WTC11 (cell line): Measurements from ENCODE around the gene CBX2. TPM values are rescaled to one million over a fixed set of nuclear protein-coding genes. Genes with fewer than 3 reads are reported as not detected.

Experiments
- ATAC-seq: fragments of 200-7000 bp; cut with Tn5 transposase; 2 replicates; pipeline ENCODE4 v1.10.0; 2021; ENCODE audit warnings: mild to moderate bottlenecking, moderate library complexity
- CTCF ChIA-PET: fragments of 300-600 bp; sonication (Branson Sonifier 250); formaldehyde crosslinking; loops from one replicate; lab custom pipeline; 2021; ENCODE audit warnings: antibody characterized with exemption; lab: Charles Lee
- POLR2A ChIA-PET: fragments of 350-600 bp; sonication (Branson Sonifier 250); formaldehyde crosslinking; loops from one replicate; lab custom pipeline; 2021; ENCODE audit warnings: antibody characterized with exemption; lab: Charles Lee
- DNase-seq: peaks from one replicate; pipeline ENCODE4 v3.0.0; 2021; ENCODE audit warnings: low spot score
- H3K27ac Mint-ChIP-seq: 2 replicates; pipeline ENCODE4 v1.8.0; 2021; ENCODE audit warnings: mixed read lengths
- H3K27me3 Mint-ChIP-seq: 2 replicates; pipeline ENCODE4 v1.8.0; 2021; ENCODE audit warnings: low read depth, mild to moderate bottlenecking, moderate library complexity, mixed read lengths
- H3K36me3 Mint-ChIP-seq: 2 replicates; pipeline ENCODE4 v1.8.0; 2021; ENCODE audit warnings: mixed read lengths
- H3K4me1 Mint-ChIP-seq: 2 replicates; pipeline ENCODE4 v1.8.0; 2022; ENCODE audit warnings: mixed read lengths
- H3K4me3 Mint-ChIP-seq: 2 replicates; pipeline ENCODE4 v1.8.0; 2021; ENCODE audit warnings: mild to moderate bottlenecking, moderate library complexity, mixed read lengths
- H3K9me3 Mint-ChIP-seq: 2 replicates; pipeline ENCODE4 v1.8.0; 2021; ENCODE audit warnings: mixed read lengths
- ATF3 ChIP-seq: sonication (generic); formaldehyde crosslinking; conservative IDR thresholded peaks from 2 replicates; pipeline ENCODE4 v1.8.1; 2022; ENCODE audit warnings: mild to moderate bottlenecking, missing genetic modification reagents
- CDX4 ChIP-seq: fragments of 250-450 bp; sonication (Bioruptor Pico); IDR thresholded peaks from 2 replicates; pipeline ENCODE4 v1.9.0; 2021; ENCODE audit warnings: moderate library complexity, mild to moderate bottlenecking, inconsistent platforms, borderline replicate concordance
- CTCF ChIP-seq: fragments of 200-600 bp; IDR thresholded peaks from 2 replicates; pipeline ENCODE4 v1.8.0; 2022; ENCODE audit warnings: antibody characterized with exemption
- E2F4 ChIP-seq: sonication (generic); formaldehyde crosslinking; IDR thresholded peaks from 2 replicates; pipeline ENCODE4 v1.8.1; 2022; ENCODE audit warnings: low read depth, mild to moderate bottlenecking, moderate library complexity, missing genetic modification reagents, borderline replicate concordance
- EMX1 ChIP-seq: fragments of 250-450 bp; sonication (Bioruptor Pico); IDR thresholded peaks from 2 replicates; pipeline ENCODE4 v1.8.0; 2021; ENCODE audit warnings: mild to moderate bottlenecking
- ERG ChIP-seq: fragments of 250-450 bp; sonication (Bioruptor Pico); IDR thresholded peaks from 2 replicates; pipeline ENCODE4 v1.8.0; 2021; ENCODE audit warnings: mild to moderate bottlenecking
- ESRRA ChIP-seq: sonication (generic); formaldehyde crosslinking; IDR thresholded peaks from 2 replicates; pipeline ENCODE4 v1.8.1; 2022; ENCODE audit warnings: mild to moderate bottlenecking, missing genetic modification reagents, borderline replicate concordance
- ETV6 ChIP-seq: sonication (generic); formaldehyde crosslinking; IDR thresholded peaks from 2 replicates; pipeline ENCODE4 v1.8.1; 2022; ENCODE audit warnings: mild to moderate bottlenecking, missing genetic modification reagents
- FOXP1 ChIP-seq: sonication (generic); formaldehyde crosslinking; IDR thresholded peaks from 2 replicates; pipeline ENCODE4 v1.8.0; 2022; ENCODE audit warnings: missing genetic modification reagents, mild to moderate bottlenecking, moderate library complexity, borderline replicate concordance
- FOXP4 ChIP-seq: sonication (generic); formaldehyde crosslinking; IDR thresholded peaks from 2 replicates; pipeline ENCODE4 v1.8.0; 2022; ENCODE audit warnings: mild to moderate bottlenecking, missing genetic modification reagents
- GABPB1 ChIP-seq: sonication (generic); formaldehyde crosslinking; IDR thresholded peaks from 2 replicates; pipeline ENCODE4 v1.8.1; 2023; ENCODE audit warnings: mild to moderate bottlenecking, missing genetic modification reagents
- MAX ChIP-seq: sonication (generic); formaldehyde crosslinking; IDR thresholded peaks from 2 replicates; pipeline ENCODE4 v1.8.0; 2022; ENCODE audit warnings: mild to moderate bottlenecking, missing genetic modification reagents
- PREB ChIP-seq: sonication (generic); formaldehyde crosslinking; IDR thresholded peaks from 2 replicates; pipeline ENCODE4 v1.8.1; 2022; ENCODE audit warnings: mild to moderate bottlenecking, missing genetic modification reagents, moderate library complexity, borderline replicate concordance
- TEAD4 ChIP-seq: sonication (generic); formaldehyde crosslinking; IDR thresholded peaks from 2 replicates; pipeline ENCODE4 v1.8.0; 2022; ENCODE audit warnings: mild to moderate bottlenecking, missing genetic modification reagents
- ZNF138 ChIP-seq: sonication (generic); formaldehyde crosslinking; conservative IDR thresholded peaks from 2 replicates; pipeline ENCODE4 v1.8.1; 2022; ENCODE audit warnings: mild to moderate bottlenecking, moderate library complexity, missing genetic modification reagents
- ZNF232 ChIP-seq: sonication (generic); formaldehyde crosslinking; IDR thresholded peaks from 2 replicates; pipeline ENCODE4 v1.8.0; 2022; ENCODE audit warnings: mild to moderate bottlenecking, missing genetic modification reagents
- ZNF423 ChIP-seq: fragments of 250-450 bp; sonication (Bioruptor Pico); IDR thresholded peaks from 2 replicates; pipeline ENCODE4 v2.1.2; 2022; ENCODE audit warnings: mild to moderate bottlenecking, moderate library complexity
- total RNA-seq: library from RNA; stranded (reverse); gene quantifications from 3 replicates; pipeline ENCODE4 v1.2.3, GENCODE V29; 2021

The CBX2 gene
- total RNA-seq, 1 experiment from 2014 or later: 85.5 TPM

GRCh38 chr17:79831265-79832217 is 53.6 kb downstream of the CBX2 start:
- ATAC-seq (no peak), DNase-seq (peak; percentile 49)
- peaks cover 36% of the 10 kb centered on the region for H3K4me1 Mint-ChIP-seq
- ChIA-PET POLR2A (interaction anchor here (1.2 to 3.0 kb wide), 2 partner anchors 16 to 35 kb away, joined by 5 to 11 read pairs; partner anchors contain the start of gene CBX8), CTCF (interaction anchor here (0.7 to 10.3 kb wide), 13 partner anchors 9 to 120 kb away, joined by 3 to 464 read pairs (median 5); partner anchors contain the start of genes CBX2 and CBX4)
- H3K9me3 Mint-ChIP-seq: no peaks in the 10 kb centered on the region
- peak overlapping the region; percentile 55 for H3K4me3 Mint-ChIP-seq
- TF ChIP-seq ESRRA (no peak), CTCF (no peak)
- no peak overlapping the region for H3K27ac Mint-ChIP-seq
- peaks cover 98% of the 10 kb centered on the region for H3K27me3 Mint-ChIP-seq
- no peaks in the 10 kb centered on the region; the same call in 1 of the 2 replicates for H3K36me3 Mint-ChIP-seq

GRCh38 chr17:79832218-79833109 is 54.5 kb downstream of the CBX2 start:
- POLR2A ChIA-PET: interaction anchor here (0.6 to 3.0 kb wide), 7 partner anchors 15 to 70 kb away, joined by 3 to 11 read pairs (median 5); partner anchors contain the start of gene CBX8
- Mint-ChIP-seq H3K27ac (no peak overlapping the region; the same call in 1 of the 2 replicates), H3K4me1 (peaks cover 38% of the 10 kb centered on the region), H3K4me3 (peak overlapping the region; percentile 65), H3K27me3 (peaks cover 98% of the 10 kb centered on the region), H3K9me3 (no peaks in the 10 kb centered on the region), H3K36me3 (no peaks in the 10 kb centered on the region; the same call in 1 of the 2 replicates)
- ATAC-seq (no peak), DNase-seq (peak; percentile 58)
- CTCF ChIA-PET: interaction anchor here (0.7 to 10.3 kb wide), 12 partner anchors 8 to 110 kb away, joined by 3 to 464 read pairs (median 4); partner anchors contain the start of gene CBX2
- TF ChIP-seq ZNF423 (CRISPR knock-in tag) (peak; percentile 66), FOXP4 (0 out of 2 replicates have a peak, but pooled peaks have one; percentile 40), GABPB1 (peak; percentile 52; the same call in 1 of the 2 replicates), MAX (CRISPR knock-in tag) (no peak)

GRCh38 chr17:79833110-79833450 is 55.1 kb downstream of the CBX2 start:
- no peak for ATAC-seq
- CTCF ChIA-PET: interaction anchor here (1.1 to 10.3 kb wide), 11 partner anchors 11 to 110 kb away, joined by 3 to 464 read pairs (median 11); partner anchors contain the start of genes CBX2 and CBX8
- peak overlapping the region; percentile 65 for H3K4me3 Mint-ChIP-seq
- DNase-seq: no peak
- no peaks in the 10 kb centered on the region; the same call in 1 of the 2 replicates for H3K36me3 Mint-ChIP-seq
- peaks cover 44% of the 10 kb centered on the region for H3K4me1 Mint-ChIP-seq
- H3K27me3 Mint-ChIP-seq: peaks cover 98% of the 10 kb centered on the region
- POLR2A ChIA-PET: interaction anchor here (0.6 to 5.0 kb wide), 8 partner anchors 16 to 118 kb away, joined by 3 to 68 read pairs (median 6); no protein-coding TSS in a partner anchor
- H3K27ac Mint-ChIP-seq: no peak overlapping the region; the same call in 1 of the 2 replicates
- H3K9me3 Mint-ChIP-seq: no peaks in the 10 kb centered on the region
- TF ChIP-seq PREB (CRISPR knock-in tag) (no peak), TEAD4 (no peak), ZNF232 (no peak), EMX1 (no peak), CDX4 (CRISPR knock-in tag) (no peak), FOXP1 (CRISPR knock-in tag) (no peak), ETV6 (CRISPR knock-in tag) (no peak), ERG (CRISPR knock-in tag) (no peak), E2F4 (CRISPR knock-in tag) (no peak), ATF3 (CRISPR knock-in tag) (no peak), ZNF138 (CRISPR knock-in tag) (no peak), MAX (CRISPR knock-in tag) (no peak)
